Stomach (tissue), 9 donors: ENCODE measurements around the gene USP6NL. TPM values are rescaled to one million over a fixed set of nuclear protein-coding genes. Genes with fewer than 3 reads are reported as not detected.
"Not testable (repeated sequence)": the region's sequence is repeated elsewhere in the genome, so short reads cannot be mapped to it uniquely, and the experiment has no call there.

ENCODE experiments used
- DNase-seq, 2 donors: peaks; one replicate each; pipeline versions ENCODE4 v3.0.0 to v3.0.0-alpha.2; 2013 to 2019
- H3K27ac ChIP-seq, 5 donors: fragments of 200-600 bp in 4 of 5; sonication (generic) in 4 of 5; one replicate each; pipeline ENCODE4 v1.5.1; 2013 to 2019; ENCODE audit warnings: mild to moderate bottlenecking in 1 of 5, moderate library complexity in 1 of 5
- H3K27me3 ChIP-seq, 3 donors: fragments of 200-600 bp; sonication (generic); one replicate each; pipeline ENCODE4 v1.5.1; 2017 to 2019; ENCODE audit warnings: mixed run types in 1 of 3
- H3K36me3 ChIP-seq, 4 donors: fragments of 200-600 bp; sonication (generic); 1 replicate in 3 of 4; 2 replicates in 1 of 4; pipeline ENCODE4 v1.5.1; 2016 to 2019
- H3K4me1 ChIP-seq, 4 donors: fragments of 200-600 bp; sonication (generic); one replicate each; pipeline ENCODE4 v1.5.1; 2016 to 2019
- H3K4me3 ChIP-seq, 4 donors: fragments of 200-600 bp; sonication (generic) in 3 of 4; one replicate each; pipeline ENCODE4 v1.5.1; 2016 to 2019; ENCODE audit warnings: mild to moderate bottlenecking in 1 of 4
- H3K9me3 ChIP-seq, 4 donors: fragments of 200-600 bp; sonication (generic); one replicate each; pipeline ENCODE4 v1.5.1; 2016 to 2019
- CTCF ChIP-seq, 7 experiments: fragments of 450-650 bp in 4 of 7; fragments of 200-600 bp in 3 of 7; sonication (generic) in 3 of 7; IDR thresholded peaks; one replicate each; pipeline ENCODE4 v1.5.1; 2016 to 2019; ENCODE audit warnings: antibody characterized with exemption in 7 of 7, control low read depth in 2 of 7, mild to moderate bottlenecking in 1 of 7
- EP300 ChIP-seq: sonication (generic); formaldehyde crosslinking; IDR thresholded peaks from one replicate; pipeline ENCODE4 v1.6.1; 2017; ENCODE audit warnings: antibody characterized with exemption
- POLR2A ChIP-seq, 4 donors: fragments of 450-650 bp; IDR thresholded peaks; one replicate each; pipeline ENCODE4 v1.6.1; 2016; ENCODE audit warnings: antibody characterized with exemption in 4 of 4, control low read depth in 2 of 4, mild to moderate bottlenecking in 1 of 4, moderate library complexity in 1 of 4
- POLR2AphosphoS5 ChIP-seq, 3 donors: sonication (generic); formaldehyde crosslinking; IDR thresholded peaks; one replicate each; pipeline ENCODE4 v1.6.1; 2016; ENCODE audit warnings: antibody characterized with exemption in 3 of 3
- WGBS, 5 donors: extraction: QIAGEN DNeasy Blood & Tissue Kit in 3 of 5; methylation state at CpG; one replicate each; pipeline versions ENCODE4 v1.1.5 to v1.1.7; 2013 to 2018; 5-methylcytosine and 5-hydroxymethylcytosine counted together
- intact Hi-C: fragments of 100-400 bp; cut with DNase I; formaldehyde crosslinking; loops from one replicate; pipeline ENCODE4 v1.15.1; 2023; ENCODE audit warnings: low total_unique reads
- polyA plus RNA-seq, 3 donors: library from polyadenylated mRNA; stranded (reverse); fragments of 200-250 nt; gene quantifications; one replicate each; pipeline ENCODE4 v1.2.3, GENCODE V29; 2013
- total RNA-seq, 5 donors: library from RNA; depleted of rRNA; stranded (reverse); fragments of >200 nt; gene quantifications; one replicate each; pipeline versions ENCODE4 v1.1.0 to v1.2.3, GENCODE V29; 2014 to 2016
- donor health status: healthy with polysubstance abuse.
- donor health status: Bipolar disorder and iron deficiency.
- donor health status: healthy.

USP6NL gene
- total and polyA plus RNA-seq, 8 donors, result 4.7 to 31.5 (median 6.3) TPM

- H3K27ac ChIP-seq, result no peak overlapping the region
- 77 to 99% (median 96%) methylated on average over 3 of the region's 3 CpGs for WGBS, 5 donors
- no peaks in the 10 kb centered on the region for H3K4me1 ChIP-seq
- H3K9me3 ChIP-seq, result no peaks in the 10 kb centered on the region
- peaks cover 0 to 8% (median 1%) of the 10 kb centered on the region in 4 donors for H3K36me3 ChIP-seq
- TF ChIP-seq CTCF (IDR thresholded peaks at IDR 0.05) (no peak), POLR2A (IDR thresholded peaks at IDR 0.05) (no peak), EP300 (no peak), POLR2AphosphoS5 (IDR thresholded peaks at IDR 0.05) (no peak)
- H3K27me3 ChIP-seq, result no peaks in the 10 kb centered on the region
- intact Hi-C loops, result no loop called here
- no peak overlapping the region for H3K4me3 ChIP-seq
- no peak for DNase-seq
These were observed 109.8 kb downstream of the USP6NL start for GRCh38 chr10:11501600-11501999.

- H3K36me3 ChIP-seq, result peaks cover 0 to 12% (median 3%) of the 10 kb centered on the region in 4 donors
- no peak overlapping the region for H3K27ac ChIP-seq
- DNase-seq, result peak in 1 of 2 donors; percentile 14
- intact Hi-C loops, result no loop called here
- no peaks in the 10 kb centered on the region for H3K4me1 ChIP-seq
- no peaks in the 10 kb centered on the region for H3K27me3 ChIP-seq
- TF ChIP-seq POLR2A (IDR thresholded peaks at IDR 0.05), result no peak
- TF ChIP-seq POLR2AphosphoS5 (IDR thresholded peaks at IDR 0.05), result no peak
- TF ChIP-seq CTCF (IDR thresholded peaks at IDR 0.05), result no peak
- TF ChIP-seq EP300, result no peak
- H3K4me3 ChIP-seq, result no peak overlapping the region
- 88 to 94% (median 90%) methylated on average over 4 of the region's 4 CpGs for WGBS, 5 donors
- H3K9me3 ChIP-seq, result no peaks in the 10 kb centered on the region
These were observed 111.9 kb downstream of the USP6NL start for GRCh38 chr10:11499425-11500071.

- TF ChIP-seq CTCF (IDR thresholded peaks at IDR 0.05), result no peak
- no peaks in the 10 kb centered on the region for H3K27me3 ChIP-seq
- intact Hi-C loops, result no loop called here
- peaks cover 0 to 19% (median 9%) of the 10 kb centered on the region in 4 donors for H3K36me3 ChIP-seq
- no peaks in the 10 kb centered on the region for H3K4me1 ChIP-seq
- no peak overlapping the region for H3K4me3 ChIP-seq
- DNase-seq, result no peak
- no peaks in the 10 kb centered on the region for H3K9me3 ChIP-seq
- no peak overlapping the region for H3K27ac ChIP-seq
- 74 to 94% (median 86%) methylated on average over 2 of the region's 2 CpGs for WGBS, 5 donors
These were observed 113.1 kb downstream of the USP6NL start for GRCh38 chr10:11498399-11498798.

GRCh38 chr10:11494923-11495322 is 116.5 kb downstream of the USP6NL start:
- TF ChIP-seq CTCF (IDR thresholded peaks at IDR 0.05), result peak in 2 of 7 experiments; percentile 17

More at GRCh38 chr10:11494923-11495322, 116.5 kb downstream of the USP6NL start:
- H3K4me1 ChIP-seq, intact Hi-C loops, H3K27ac ChIP-seq, H3K9me3 ChIP-seq, H3K27me3 ChIP-seq, H3K4me3 ChIP-seq: not testable (repeated sequence)
- peak in 1 of 2 donors; percentile 33 for DNase-seq
- WGBS, 5 donors, result 66 to 79% (median 72%) methylated on average over 3 to 13 of the region's 13 CpGs
- H3K36me3 ChIP-seq, result peaks cover 0 to 50% (median 32%) of the 10 kb centered on the region in 4 donors
